SKM-1 treated with dmso at 0.1 percent for 144 hours (cell line): ENCODE results near the gene ERICH2.

Experiments used
- DNase-seq: peaks from one replicate; lab custom pipeline; 2025; ENCODE audit not compliant: unreplicated experiment; lab: John Stamatoyannopoulos, UW

Gene ERICH2

GRCh38 chr2:170762760-170763159 is 7.4 kb upstream of the ERICH2 start:
- no peak for DNase-seq

- no peak for DNase-seq
These were observed 6.9 kb upstream of the ERICH2 start for GRCh38 chr2:170763232-170763631.

- no peak for DNase-seq
These were observed 5.3 kb upstream of the ERICH2 start for GRCh38 chr2:170764880-170765261.

GRCh38 chr2:170766693-170767092 is 3.5 kb upstream of the ERICH2 start:
- DNase-seq, result no peak

GRCh38 chr2:170770606-170771420 is 635 bp downstream of the ERICH2 start:
- peak; percentile 77 for DNase-seq

GRCh38 chr2:170771421-170771937 is 1.3 kb downstream of the ERICH2 start:
- DNase-seq, result peak; percentile 44

DNA sequence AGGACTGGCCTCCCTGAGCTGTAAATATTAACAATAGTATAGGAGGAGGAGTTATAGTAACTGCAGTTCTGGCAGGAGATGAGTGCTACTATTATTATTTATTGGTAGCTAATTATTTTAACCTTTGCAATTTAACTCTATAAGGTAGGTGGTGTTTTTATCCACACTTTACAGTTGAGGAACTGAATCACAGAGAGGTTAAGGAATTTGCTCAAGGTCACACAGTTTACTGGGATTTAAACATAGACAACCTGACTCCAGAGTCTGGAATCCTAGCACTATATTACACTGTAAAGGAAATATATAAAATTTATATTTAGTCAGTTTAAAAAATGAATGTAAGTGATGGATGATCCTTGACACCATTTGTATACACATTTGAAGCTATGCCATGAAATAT is 2.1 kb downstream of the ERICH2 start:
- no peak for DNase-seq

GRCh38 chr2:170774074-170774473 is 3.9 kb downstream of the ERICH2 start:
- DNase-seq, result no peak

GRCh38 chr2:170778900-170779299 is 8.7 kb downstream of the ERICH2 start:
- DNase-seq, result no peak

DNA sequence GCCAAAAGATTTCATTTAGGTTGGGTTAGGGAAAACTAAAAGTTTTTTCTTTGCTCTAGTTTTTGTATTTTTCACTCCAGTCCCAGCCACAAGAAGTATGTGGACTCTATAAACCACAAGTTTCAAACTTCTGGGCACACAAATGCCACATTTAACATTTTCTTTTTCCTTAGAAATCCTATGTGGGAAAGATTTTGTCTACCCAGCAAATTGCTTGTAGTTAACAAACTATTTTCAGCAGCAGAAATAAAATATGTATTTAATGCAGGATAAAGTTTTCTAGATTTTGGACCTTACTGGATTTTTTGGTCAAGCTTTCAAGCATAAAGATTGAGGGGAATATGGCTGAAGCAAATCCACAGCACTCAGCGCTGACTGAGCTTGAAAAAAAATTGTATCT is 9.1 kb downstream of the ERICH2 start:
- DNase-seq, result no peak

DNA sequence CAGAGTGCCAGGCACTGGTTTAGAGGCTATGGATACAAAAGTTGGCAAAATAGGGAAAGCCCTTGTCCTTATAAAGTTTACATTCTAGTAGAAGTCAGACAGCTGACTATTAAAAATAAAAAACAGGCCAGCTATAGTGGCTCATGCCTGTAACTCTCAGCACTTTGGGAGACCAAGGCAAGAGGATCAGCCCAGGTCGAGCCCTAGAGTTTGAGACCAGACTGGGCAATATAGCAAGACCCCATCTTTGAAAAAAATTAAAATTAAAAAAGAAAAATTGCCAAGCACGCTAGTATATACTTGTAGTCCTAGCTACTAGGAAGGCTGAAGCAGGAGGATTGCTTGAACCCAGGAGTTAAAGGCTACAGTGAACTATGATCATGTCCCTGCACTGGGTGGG is 12.5 kb downstream of the ERICH2 start:
- no peak for DNase-seq

DNA sequence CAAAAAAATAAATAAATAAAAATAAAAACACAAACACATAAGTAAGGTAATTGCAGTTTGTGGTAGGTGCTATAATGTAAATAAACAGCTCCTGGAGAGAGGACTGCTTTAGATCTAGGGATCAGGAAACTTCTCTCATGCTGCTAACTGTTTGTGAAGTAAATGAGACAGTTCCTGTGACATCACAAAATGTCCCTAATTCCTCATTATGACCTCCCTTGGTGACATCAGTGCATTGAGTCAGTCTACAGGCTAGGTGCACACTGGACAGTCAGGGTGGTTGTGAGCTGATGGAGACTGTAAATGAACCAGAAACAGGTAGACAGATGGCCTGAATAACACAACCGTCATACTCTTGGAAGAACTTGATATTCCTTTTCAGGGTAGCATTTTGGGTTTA is 13.4 kb downstream of the ERICH2 start:
- DNase-seq, result no peak

DNA sequence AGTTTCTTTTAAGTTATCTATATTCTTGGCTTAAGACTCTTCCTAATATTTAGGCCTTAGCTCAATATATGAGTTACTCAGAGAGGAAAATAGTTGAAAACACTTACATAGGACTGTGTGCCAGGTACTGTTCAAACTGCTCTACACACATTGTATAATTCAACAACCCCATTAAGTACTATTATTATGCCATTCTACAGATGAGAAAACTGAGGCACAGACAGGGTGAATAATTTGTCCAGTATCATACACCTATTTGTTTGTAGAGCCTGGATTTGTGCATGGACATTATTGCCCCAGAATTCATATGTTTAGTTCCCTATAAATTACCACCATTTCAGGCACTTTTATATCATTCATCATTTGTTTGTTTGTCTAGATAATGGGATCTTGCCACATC is 28.8 kb downstream of the ERICH2 start:
- DNase-seq, result no peak

DNA sequence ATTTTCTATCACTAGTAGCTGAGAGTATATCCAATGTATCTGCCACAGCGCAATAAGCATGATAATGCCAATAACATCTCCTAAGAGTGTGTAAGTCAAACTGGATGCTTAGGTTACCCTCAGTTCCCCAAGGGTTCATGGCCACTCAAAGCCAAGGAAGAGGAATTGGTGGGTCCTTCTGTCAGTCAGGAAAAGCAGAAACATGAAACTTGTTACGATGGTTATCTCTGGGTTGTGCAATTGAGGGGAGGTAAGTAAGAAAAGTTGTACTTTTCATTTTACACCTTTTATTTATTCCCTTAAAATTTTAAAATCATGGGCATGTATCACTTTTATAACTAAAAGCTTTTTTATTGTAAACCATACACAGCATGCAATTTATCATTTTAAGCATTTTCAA is 36.4 kb downstream of the ERICH2 start:
- peak; percentile 14 for DNase-seq

DNA sequence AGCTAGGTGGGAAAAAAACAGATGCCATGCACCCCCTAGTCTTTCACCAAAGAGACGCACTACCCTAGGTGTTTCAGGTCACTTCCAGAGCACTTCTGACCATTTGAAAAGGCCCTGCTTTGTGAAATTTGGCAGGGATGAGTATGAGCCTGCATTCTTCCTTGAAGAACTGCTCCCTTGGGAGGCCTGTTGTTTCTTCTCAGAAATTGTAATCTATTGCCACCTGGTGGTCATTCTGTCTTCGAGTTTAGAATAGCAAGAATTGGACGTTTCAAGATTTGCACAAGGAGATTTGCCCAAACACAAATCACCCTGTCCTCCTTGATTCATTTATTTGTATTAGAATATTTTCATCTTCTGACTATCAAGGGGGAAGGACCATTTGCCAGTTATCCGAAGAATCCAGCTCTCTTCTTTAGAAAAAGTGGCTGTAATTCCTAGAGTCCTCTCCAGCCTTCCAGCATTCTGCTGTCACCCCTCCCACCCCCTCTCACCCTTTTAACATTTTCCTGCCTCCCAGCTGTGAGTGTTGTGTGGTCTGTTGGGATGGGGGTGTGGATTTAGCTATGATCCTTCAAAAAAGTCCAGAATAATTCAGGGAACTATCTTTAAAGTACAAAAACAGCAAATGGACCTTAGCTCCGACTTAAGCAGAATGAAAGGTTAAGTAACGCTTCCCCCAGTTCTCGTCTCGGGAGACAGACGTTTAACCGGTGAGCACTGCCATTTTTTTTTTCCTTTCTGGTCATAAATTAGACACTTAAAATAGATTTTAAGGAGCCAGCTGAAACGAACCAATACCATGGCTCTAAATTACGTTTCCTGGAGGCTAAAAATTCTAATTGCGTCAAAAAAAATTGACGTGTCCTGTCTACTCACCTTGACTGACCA is 42.8 kb downstream of the ERICH2 start:
- DNase-seq, result peak; percentile 72

GRCh38 chr2:170813611-170814532 is 43.7 kb downstream of the ERICH2 start:
- no peak for DNase-seq

DNA sequence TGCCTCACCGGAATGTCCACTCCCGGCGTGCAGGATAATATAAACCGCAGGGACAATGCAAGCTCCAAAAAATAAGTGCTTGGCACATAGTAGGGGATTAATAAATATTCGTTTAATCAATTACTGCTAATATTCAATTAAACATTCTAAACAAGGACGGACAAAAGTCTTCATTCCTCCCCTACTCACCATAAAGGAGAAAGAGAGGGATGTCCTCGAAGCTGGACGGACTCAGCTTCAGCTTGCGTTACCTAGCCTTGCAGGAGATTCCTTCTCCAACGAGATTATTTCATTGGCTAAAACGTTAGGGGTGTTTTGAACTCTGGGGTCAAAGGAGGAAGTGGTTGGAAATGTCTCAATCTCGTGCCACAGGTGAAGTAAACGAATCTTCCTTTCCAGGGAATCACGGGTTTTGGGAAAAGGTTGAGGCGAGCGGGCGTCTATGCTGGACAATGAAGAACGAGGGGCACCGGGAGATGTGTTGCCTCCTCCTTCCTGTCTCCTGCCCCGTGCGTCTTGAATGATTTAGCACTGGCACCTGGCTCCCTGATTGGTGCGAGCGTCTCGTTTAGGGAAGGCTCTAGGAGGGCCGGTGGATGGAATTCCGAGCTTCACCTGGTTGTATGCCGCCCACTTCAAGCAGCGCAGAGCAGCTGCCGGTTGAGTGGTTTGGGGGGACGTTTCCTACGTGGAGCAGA is 44.5 kb downstream of the ERICH2 start:
- no peak for DNase-seq

DNA sequence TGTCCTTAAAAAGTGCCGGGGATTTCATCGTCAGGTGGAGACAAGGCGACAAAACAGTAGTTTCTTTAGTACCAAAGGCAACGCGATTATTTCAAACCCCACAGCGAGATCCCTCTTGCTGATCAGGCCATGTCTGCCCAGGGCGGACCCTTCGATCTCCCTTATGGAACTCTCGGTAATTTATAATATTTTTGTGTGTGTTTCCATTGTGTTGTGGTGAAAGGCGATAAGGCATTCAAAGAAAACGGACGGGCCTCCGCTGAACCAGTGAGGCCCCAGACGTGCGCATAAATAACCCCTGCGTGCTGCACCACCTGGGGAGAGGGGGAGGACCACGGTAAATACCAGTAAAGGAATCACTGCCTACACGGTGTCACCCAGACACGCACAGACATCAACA is 45.1 kb downstream of the ERICH2 start:
- no peak for DNase-seq

GRCh38 chr2:170815746-170816503 is 45.7 kb downstream of the ERICH2 start:
- DNase-seq, result peak; percentile 48
